Measurements from ENCODE around the gene WNT10A.
A peak's percentile ranks its signal among the peaks of the same experiment; 100 is the strongest.

Gene WNT10A

GRCh38 chr2:218858671-218859555 is 21.7 kb upstream of the WNT10A start:
- TF ChIP-seq TAF1 (IDR thresholded peaks at IDR 0.05; ENCODE audit: borderline replicate concordance, low read depth, low read length) (no peak), POLR2A (IDR thresholded peaks at IDR 0.05; ENCODE audit: low read depth, low read length) (no peak), POLR2AphosphoS5 (IDR thresholded peaks at IDR 0.05; ENCODE audit: low read depth, low read length) (no peak)
- no peak for FAIRE-seq
- no peak for DNase-seq (ENCODE audit: insufficient read length)

DNA sequence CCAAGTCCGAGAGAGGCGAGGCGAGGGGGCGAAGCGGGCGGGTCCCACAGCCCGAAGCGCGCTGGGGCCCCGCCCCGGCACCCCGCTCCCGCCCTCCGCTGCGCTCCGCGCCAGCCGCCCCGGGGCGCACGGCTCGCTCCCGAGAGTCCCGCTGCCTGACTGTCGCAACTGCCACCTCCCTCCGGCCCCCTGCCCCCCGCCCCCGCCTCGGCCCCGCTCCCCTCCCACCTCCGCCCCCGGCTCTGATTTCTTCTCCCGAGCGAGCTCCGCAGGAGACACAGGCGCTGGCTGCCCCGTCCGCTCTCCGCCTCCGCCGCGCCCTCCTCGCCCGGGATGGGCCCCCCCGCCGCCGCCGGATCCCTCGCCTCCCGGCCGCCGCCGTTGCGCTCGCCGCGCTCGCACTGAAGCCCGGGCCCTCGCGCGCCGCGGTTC is 21.1 kb upstream of the WNT10A start, which contains the start of gene WNT6:
WNT6 (plus strand) TSS at position 250 of the 432 bp plus-strand sequence. CDS start 233 bp downstream, outside the sequence.
- DNase-seq (ENCODE audit: insufficient read length) (no peak), FAIRE-seq (no peak)
- TF ChIP-seq POLR2AphosphoS5 (IDR thresholded peaks at IDR 0.05; ENCODE audit: low read depth, low read length) (no peak), TAF1 (IDR thresholded peaks at IDR 0.05; ENCODE audit: borderline replicate concordance, low read depth, low read length) (no peak), POLR2A (IDR thresholded peaks at IDR 0.05; ENCODE audit: low read depth, low read length) (no peak)

- no peak for FAIRE-seq
- TF ChIP-seq POLR2A (IDR thresholded peaks at IDR 0.05; ENCODE audit: low read depth, low read length) (no peak), TAF1 (IDR thresholded peaks at IDR 0.05; ENCODE audit: borderline replicate concordance, low read depth, low read length) (no peak), POLR2AphosphoS5 (IDR thresholded peaks at IDR 0.05; ENCODE audit: low read depth, low read length) (no peak)
- no peak for DNase-seq (ENCODE audit: insufficient read length)
Observed at GRCh38 chr2:218859988-218860831, 20.4 kb upstream of the WNT10A start.

GRCh38 chr2:218860950-218861381 is 19.7 kb upstream of the WNT10A start:
- TF ChIP-seq POLR2AphosphoS5 (IDR thresholded peaks at IDR 0.05; ENCODE audit: low read depth, low read length) = no peak
- TF ChIP-seq TAF1 (IDR thresholded peaks at IDR 0.05; ENCODE audit: borderline replicate concordance, low read depth, low read length) = no peak
- no peak for TF ChIP-seq POLR2A (IDR thresholded peaks at IDR 0.05; ENCODE audit: low read depth, low read length)
- no peak for FAIRE-seq
- no peak for DNase-seq (ENCODE audit: insufficient read length)

DNA sequence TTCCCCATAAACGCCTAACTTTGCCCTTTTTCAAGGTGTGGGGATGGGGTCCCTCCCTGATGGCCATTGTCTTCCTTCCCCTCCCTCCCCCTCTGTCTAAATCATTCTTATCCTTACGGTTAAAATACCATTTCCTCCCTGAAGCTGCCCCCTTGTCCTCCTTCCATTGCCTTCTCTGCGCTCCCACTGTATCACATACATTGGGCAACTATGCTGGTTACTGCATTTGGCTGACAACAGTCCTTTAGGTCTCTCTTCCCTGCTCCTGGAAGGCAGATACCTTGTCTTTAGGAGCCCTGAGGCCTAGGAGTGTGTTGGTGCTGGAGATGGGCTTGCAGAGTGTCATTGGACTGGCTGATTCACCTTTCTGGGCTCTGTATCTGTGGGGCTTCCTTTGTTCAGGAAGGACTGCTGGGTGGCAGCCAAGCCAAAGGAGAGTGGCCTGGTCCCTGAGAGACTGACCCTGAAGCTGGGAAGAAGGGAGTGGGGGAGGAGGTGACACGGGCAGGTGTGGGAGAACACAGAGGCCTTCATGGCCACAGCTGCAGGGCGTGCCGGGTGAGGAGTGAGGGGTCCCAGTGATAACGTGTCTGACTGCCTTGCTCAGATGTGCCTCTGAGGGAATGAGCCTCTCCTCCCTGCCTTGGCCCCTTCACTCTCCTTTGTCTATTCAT is 18.9 kb upstream of the WNT10A start:
- DNase-seq (ENCODE audit: insufficient read length) = no peak
- FAIRE-seq = no peak
- no peak for TF ChIP-seq POLR2AphosphoS5 (IDR thresholded peaks at IDR 0.05; ENCODE audit: low read depth, low read length)
- no peak for TF ChIP-seq POLR2A (IDR thresholded peaks at IDR 0.05; ENCODE audit: low read depth, low read length)
- TF ChIP-seq TAF1 (IDR thresholded peaks at IDR 0.05; ENCODE audit: borderline replicate concordance, low read depth, low read length) = no peak

GRCh38 chr2:218863021-218863520 is 17.6 kb upstream of the WNT10A start:
- DNase-seq (ENCODE audit: insufficient read length) (no peak), FAIRE-seq (no peak)
- no peak for TF ChIP-seq TAF1 (IDR thresholded peaks at IDR 0.05; ENCODE audit: borderline replicate concordance, low read depth, low read length)
- TF ChIP-seq POLR2AphosphoS5 (IDR thresholded peaks at IDR 0.05; ENCODE audit: low read depth, low read length) = no peak
- TF ChIP-seq POLR2A (IDR thresholded peaks at IDR 0.05; ENCODE audit: low read depth, low read length) = no peak

- FAIRE-seq = no peak
- no peak for DNase-seq (ENCODE audit: insufficient read length)
- TF ChIP-seq POLR2A (IDR thresholded peaks at IDR 0.05; ENCODE audit: low read depth, low read length) (no peak), TAF1 (IDR thresholded peaks at IDR 0.05; ENCODE audit: borderline replicate concordance, low read depth, low read length) (no peak), POLR2AphosphoS5 (IDR thresholded peaks at IDR 0.05; ENCODE audit: low read depth, low read length) (no peak)
Observed at GRCh38 chr2:218865396-218865795, 15.3 kb upstream of the WNT10A start.

- FAIRE-seq (no peak), DNase-seq (ENCODE audit: insufficient read length) (no peak)
- no peak for TF ChIP-seq TAF1 (IDR thresholded peaks at IDR 0.05; ENCODE audit: borderline replicate concordance, low read depth, low read length)
- no peak for TF ChIP-seq POLR2AphosphoS5 (IDR thresholded peaks at IDR 0.05; ENCODE audit: low read depth, low read length)
- no peak for TF ChIP-seq POLR2A (IDR thresholded peaks at IDR 0.05; ENCODE audit: low read depth, low read length)
Observed at GRCh38 chr2:218865999-218866398, 14.7 kb upstream of the WNT10A start.

DNA sequence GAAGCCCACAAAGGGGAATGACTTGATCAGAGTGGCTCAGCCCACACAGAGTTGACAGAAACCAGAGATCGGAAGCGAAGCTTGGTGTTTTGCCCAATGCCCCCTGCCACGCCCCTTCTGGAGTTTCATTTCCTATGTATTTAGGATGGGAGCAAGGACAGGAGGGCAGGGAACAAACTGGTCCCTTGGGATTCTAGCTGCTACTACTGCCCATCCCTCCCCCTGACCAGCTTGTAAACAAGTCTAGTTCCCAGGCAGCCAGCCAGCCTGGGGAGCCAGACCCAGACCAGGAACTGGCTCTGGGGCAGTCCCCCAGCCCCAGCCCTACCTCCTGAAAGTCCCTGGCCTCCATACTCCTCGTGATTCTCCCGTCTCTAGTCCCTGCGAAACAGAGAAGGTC is 12.8 kb upstream of the WNT10A start:
- TF ChIP-seq POLR2AphosphoS5 (IDR thresholded peaks at IDR 0.05; ENCODE audit: low read depth, low read length) (no peak), TAF1 (IDR thresholded peaks at IDR 0.05; ENCODE audit: borderline replicate concordance, low read depth, low read length) (no peak), POLR2A (IDR thresholded peaks at IDR 0.05; ENCODE audit: low read depth, low read length) (no peak)
- FAIRE-seq (no peak), DNase-seq (ENCODE audit: insufficient read length) (no peak)

- FAIRE-seq = no peak
- TF ChIP-seq POLR2AphosphoS5 (IDR thresholded peaks at IDR 0.05; ENCODE audit: low read depth, low read length) (no peak), POLR2A (IDR thresholded peaks at IDR 0.05; ENCODE audit: low read depth, low read length) (no peak), TAF1 (IDR thresholded peaks at IDR 0.05; ENCODE audit: borderline replicate concordance, low read depth, low read length) (no peak)
- no peak for DNase-seq (ENCODE audit: insufficient read length)
Observed at GRCh38 chr2:218869064-218869463, 11.6 kb upstream of the WNT10A start.

- DNase-seq (ENCODE audit: insufficient read length) (no peak), FAIRE-seq (peak; percentile 63)
- no peak for TF ChIP-seq POLR2AphosphoS5 (IDR thresholded peaks at IDR 0.05; ENCODE audit: low read depth, low read length)
- TF ChIP-seq POLR2A (IDR thresholded peaks at IDR 0.05; ENCODE audit: low read depth, low read length) = no peak
- no peak for TF ChIP-seq TAF1 (IDR thresholded peaks at IDR 0.05; ENCODE audit: borderline replicate concordance, low read depth, low read length)
Observed at GRCh38 chr2:218870984-218871344, 9.7 kb upstream of the WNT10A start.

All from GM12892 (cell line).